ENCODE data around the gene ADAR. TPM values are rescaled to one million over a fixed set of nuclear protein-coding genes. Genes with fewer than 3 reads are reported as not detected.
"Not testable (repeated sequence)": the region's sequence is repeated elsewhere in the genome, so short reads cannot be mapped to it uniquely, and the experiment has no call there.

Gene ADAR
- total and polyA plus RNA-seq, 2 donors from 2014 or later = 40.3 to 154 TPM

DNA sequence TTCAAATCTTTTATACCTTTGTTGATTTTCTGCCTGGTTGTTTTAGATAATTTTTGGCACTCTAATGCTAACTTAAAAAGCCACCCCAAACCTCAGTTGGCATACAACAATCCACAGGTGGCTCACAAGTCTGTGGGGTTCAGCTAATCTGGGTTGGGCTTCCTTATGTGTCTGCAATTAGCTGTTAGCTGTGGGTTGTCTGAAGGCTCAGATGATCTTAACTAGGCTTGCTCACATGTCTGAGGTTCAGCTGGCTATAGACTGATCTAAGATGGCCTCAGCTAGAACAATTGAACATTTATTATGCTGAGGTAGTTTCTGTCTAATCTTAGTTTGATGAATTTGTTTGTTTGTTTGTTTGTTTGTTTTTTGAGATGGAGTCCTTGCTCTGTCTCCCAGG is 44.9 kb upstream of the ADAR start:
- Histone ChIP-seq H3K27ac (ENCODE audit: low read depth in 2 of 2, low read length in 2 of 2) (no peak overlapping the region), H3K27me3 (ENCODE audit: control insufficient read depth, insufficient read depth, low read length) (no peaks in the 10 kb centered on the region), H3K4me1 (ENCODE audit: control insufficient read depth in 2 of 3, insufficient read depth in 2 of 3, low read depth in 1 of 3, low read length in 3 of 3) (no peaks in the 10 kb centered on the region), H3K4me3 (ENCODE audit: low read length in 3 of 3) (no peak overlapping the region), H3K36me3 (ENCODE audit: control insufficient read depth in 2 of 3, insufficient read depth in 3 of 3, low read length in 3 of 3) (no peaks in the 10 kb centered on the region), H3K9me3 (ENCODE audit: control insufficient read depth in 2 of 3, insufficient read depth in 1 of 3, low read length in 3 of 3) (no peaks in the 10 kb centered on the region), H3K9ac (ENCODE audit: low read length in 3 of 3) (no peak overlapping the region)
- no peak for DNase-seq
- intact Hi-C loops (cut with DNase I) = no loop called here
- TF ChIP-seq, protein P1, sequence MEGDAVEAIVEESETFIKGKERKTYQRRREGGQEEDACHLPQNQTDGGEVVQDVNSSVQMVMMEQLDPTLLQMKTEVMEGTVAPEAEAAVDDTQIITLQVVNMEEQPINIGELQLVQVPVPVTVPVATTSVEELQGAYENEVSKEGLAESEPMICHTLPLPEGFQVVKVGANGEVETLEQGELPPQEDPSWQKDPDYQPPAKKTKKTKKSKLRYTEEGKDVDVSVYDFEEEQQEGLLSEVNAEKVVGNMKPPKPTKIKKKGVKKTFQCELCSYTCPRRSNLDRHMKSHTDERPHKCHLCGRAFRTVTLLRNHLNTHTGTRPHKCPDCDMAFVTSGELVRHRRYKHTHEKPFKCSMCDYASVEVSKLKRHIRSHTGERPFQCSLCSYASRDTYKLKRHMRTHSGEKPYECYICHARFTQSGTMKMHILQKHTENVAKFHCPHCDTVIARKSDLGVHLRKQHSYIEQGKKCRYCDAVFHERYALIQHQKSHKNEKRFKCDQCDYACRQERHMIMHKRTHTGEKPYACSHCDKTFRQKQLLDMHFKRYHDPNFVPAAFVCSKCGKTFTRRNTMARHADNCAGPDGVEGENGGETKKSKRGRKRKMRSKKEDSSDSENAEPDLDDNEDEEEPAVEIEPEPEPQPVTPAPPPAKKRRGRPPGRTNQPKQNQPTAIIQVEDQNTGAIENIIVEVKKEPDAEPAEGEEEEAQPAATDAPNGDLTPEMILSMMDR (IDR thresholded peaks at IDR 0.05; ENCODE audit: borderline replicate concordance, extremely low read depth, insufficient read depth) = no peak
- FAIRE-seq = no peak

DNA sequence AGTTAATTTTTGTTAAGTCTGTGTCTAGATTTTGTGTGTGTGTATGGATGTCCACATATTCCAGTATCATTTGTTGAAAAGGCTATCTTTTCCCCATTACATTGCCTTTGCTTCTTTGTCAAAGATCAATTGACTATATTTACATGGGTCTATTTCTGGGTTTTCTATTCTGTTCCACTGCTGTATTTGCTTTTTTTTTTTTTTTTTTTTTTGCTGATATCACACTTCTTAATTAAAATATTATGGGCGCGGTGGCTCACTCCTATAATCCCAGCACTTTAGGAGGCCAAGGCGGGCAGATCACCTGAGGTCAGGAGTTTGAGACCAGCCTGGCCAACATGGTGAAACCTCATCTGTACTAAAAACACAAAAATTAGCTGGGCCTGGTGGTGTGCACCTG is 36.7 kb upstream of the ADAR start:
- H3K9me3 ChIP-seq (ENCODE audit: control insufficient read depth in 2 of 3, insufficient read depth in 1 of 3, low read length in 3 of 3); intact Hi-C loops (cut with DNase I); H3K4me3 ChIP-seq (ENCODE audit: low read length in 3 of 3); H3K27ac ChIP-seq (ENCODE audit: low read depth in 2 of 2, low read length in 2 of 2); H3K4me1 ChIP-seq (ENCODE audit: control insufficient read depth in 2 of 3, insufficient read depth in 2 of 3, low read depth in 1 of 3, low read length in 3 of 3); H3K9ac ChIP-seq (ENCODE audit: low read length in 3 of 3); H3K36me3 ChIP-seq (ENCODE audit: control insufficient read depth in 2 of 3, insufficient read depth in 3 of 3, low read length in 3 of 3); H3K27me3 ChIP-seq (ENCODE audit: control insufficient read depth, insufficient read depth, low read length); DNase-seq; FAIRE-seq: not testable (repeated sequence)

- Histone ChIP-seq H3K27ac (ENCODE audit: low read depth in 2 of 2, low read length in 2 of 2) (no peak overlapping the region), H3K9ac (ENCODE audit: low read length in 3 of 3) (no peak overlapping the region), H3K36me3 (ENCODE audit: control insufficient read depth in 2 of 3, insufficient read depth in 3 of 3, low read length in 3 of 3) (no peaks in the 10 kb centered on the region), H3K27me3 (ENCODE audit: control insufficient read depth, insufficient read depth, low read length) (no peaks in the 10 kb centered on the region), H3K4me3 (ENCODE audit: low read length in 3 of 3) (no peak overlapping the region), H3K4me1 (ENCODE audit: control insufficient read depth in 2 of 3, insufficient read depth in 2 of 3, low read depth in 1 of 3, low read length in 3 of 3) (no peaks in the 10 kb centered on the region), H3K9me3 (ENCODE audit: control insufficient read depth in 2 of 3, insufficient read depth in 1 of 3, low read length in 3 of 3) (peaks cover 0 to 4% (median 0%) of the 10 kb centered on the region in 3 donors)
- intact Hi-C loops (cut with DNase I) = no loop called here
- TF ChIP-seq, protein P1 (IDR thresholded peaks at IDR 0.05; ENCODE audit: borderline replicate concordance, extremely low read depth, insufficient read depth) = no peak
- no peak for FAIRE-seq
- no peak for DNase-seq
These were observed 33.5 kb upstream of the ADAR start for GRCh38 chr1:154641534-154641933.

GRCh38 chr1:154639876-154640275 is 31.9 kb upstream of the ADAR start:
- no peak overlapping the region for H3K4me3 ChIP-seq (ENCODE audit: low read length in 3 of 3)
- no peaks in the 10 kb centered on the region for H3K36me3 ChIP-seq (ENCODE audit: control insufficient read depth in 2 of 3, insufficient read depth in 3 of 3, low read length in 3 of 3)
- H3K27ac ChIP-seq (ENCODE audit: low read depth in 2 of 2, low read length in 2 of 2) = no peak overlapping the region
- no peak overlapping the region for H3K9ac ChIP-seq (ENCODE audit: low read length in 3 of 3)
- intact Hi-C loops (cut with DNase I) = no loop called here
- peaks cover 0 to 4% (median 0%) of the 10 kb centered on the region in 3 donors for H3K9me3 ChIP-seq (ENCODE audit: control insufficient read depth in 2 of 3, insufficient read depth in 1 of 3, low read length in 3 of 3)
- H3K4me1 ChIP-seq (ENCODE audit: control insufficient read depth in 2 of 3, insufficient read depth in 2 of 3, low read depth in 1 of 3, low read length in 3 of 3) = no peaks in the 10 kb centered on the region
- H3K27me3 ChIP-seq (ENCODE audit: control insufficient read depth, insufficient read depth, low read length) = no peaks in the 10 kb centered on the region
- TF ChIP-seq, protein P1 (IDR thresholded peaks at IDR 0.05; ENCODE audit: borderline replicate concordance, extremely low read depth, insufficient read depth) = no peak
- DNase-seq (no peak), FAIRE-seq (peak; percentile 42)
